K562 (cell line): ENCODE results near the gene NEDD4L. TPM values are rescaled to one million over a fixed set of nuclear protein-coding genes. Genes with fewer than 3 reads are reported as not detected.

Experiments used
- ATAC-seq: fragments of 200-7000 bp; cut with Tn5 transposase; 3 replicates; pipeline ENCODE4 v1.9.1; 2020; ENCODE audit warnings: moderate library complexity
- BruUV-seq: library from RNA; stranded (reverse); fragments of 400-500 nt; replicated peaks from 2 replicates; lab custom pipeline; 2021; lab: Mats Ljungman, UMichigan
- CTCF ChIA-PET: fragments of 300-600 bp; formaldehyde crosslinking; extraction: SDS; loops from one replicate; lab custom pipeline; 2021; ENCODE audit warnings: low intra/inter-chr PET ratio; lab: Yijun Ruan, JAX
- POLR2A ChIA-PET: fragments of 300-600, 350-650 bp; sonication (Branson Sonifier 250); formaldehyde crosslinking; extraction: SDS; loops from one replicate; lab custom pipeline; 2021; ENCODE audit warnings: antibody characterized with exemption, inconsistent platforms; lab: Yijun Ruan, JAX
- DNase-seq, 4 experiments: peaks; one replicate each; pipeline versions ENCODE4 v3.0.0 to v3.0.0-alpha.2; 2011 to 2018; ENCODE audit warnings: low spot score in 3 of 4, mixed read lengths in 3 of 4; ENCODE audit errors: extremely low read depth in 1 of 4
- FAIRE-seq: peaks from 2 replicates; lab custom pipeline; 2011; peaks lifted over from hg19 to GRCh38; lab: Jason Lieb, UNC
- H2AFZ ChIP-seq: 2 replicates; pipeline ENCODE4 v1.6.0; 2011; ENCODE audit warnings: low read depth, low read length, control low read depth, inconsistent platforms
- H3K27ac ChIP-seq: fragments of 200-600 bp; 3 replicates; pipeline ENCODE4 v1.8.0; 2011; ENCODE audit warnings: low read depth, mild to moderate bottlenecking, control low read depth, inconsistent platforms, low read length, moderate library complexity, mixed read lengths; ENCODE audit errors: extremely low read depth
- H3K27me3 ChIP-seq, 2 experiments: fragments of 300-600 bp in 1 of 2; 2 replicates in 1 of 2; 3 replicates in 1 of 2; pipeline versions ENCODE4 v1.6.0 to v1.8.0; 2011; ENCODE audit warnings: inconsistent platforms in 2 of 2, low read length in 2 of 2, mild to moderate bottlenecking in 1 of 2, mixed read lengths in 1 of 2, moderate library complexity in 1 of 2; ENCODE audit not compliant: control insufficient read depth in 2 of 2, insufficient read depth in 2 of 2
- H3K36me3 ChIP-seq: fragments of 300-600 bp; 3 replicates; pipeline ENCODE4 v1.8.0; 2011; ENCODE audit warnings: mild to moderate bottlenecking, low read length, inconsistent platforms; ENCODE audit not compliant: control insufficient read depth, insufficient read depth
- H3K4me1 ChIP-seq, 2 experiments: fragments of 200-600 bp in 1 of 2; replicated peaks in 1 of 2; 2 replicates in 1 of 2; 3 replicates in 1 of 2; pipeline versions ENCODE4 v1.5.1 to v1.8.0; 2011; ENCODE audit warnings: inconsistent platforms in 2 of 2, low read length in 2 of 2, mild to moderate bottlenecking in 1 of 2, mixed read lengths in 1 of 2, moderate library complexity in 1 of 2; ENCODE audit not compliant: control insufficient read depth in 2 of 2, insufficient read depth in 2 of 2
- H3K4me2 ChIP-seq: 2 replicates; pipeline ENCODE4 v1.6.1; 2011; ENCODE audit warnings: low read length, control low read depth, inconsistent platforms, mixed read lengths; ENCODE audit not compliant: insufficient read depth
- H3K4me3 ChIP-seq: fragments of 200-600 bp; sonication (generic), shearing (Covaris generic); 2 replicates; pipeline ENCODE4 v1.5.1; 2016; ENCODE audit warnings: control low read depth, inconsistent platforms
- H3K79me2 ChIP-seq: fragments of 200-600 bp; 3 replicates; pipeline ENCODE4 v1.8.0; 2011; ENCODE audit warnings: low read length, inconsistent platforms; ENCODE audit not compliant: control insufficient read depth, insufficient read depth
- H3K9ac ChIP-seq, 2 experiments: 2 replicates each; pipeline versions ENCODE4 v1.6.0 to v1.6.1; 2011; ENCODE audit warnings: low read depth in 2 of 2, low read length in 2 of 2, control low read depth in 1 of 2, inconsistent platforms in 1 of 2, mild to moderate bottlenecking in 1 of 2, mixed read lengths in 1 of 2; ENCODE audit not compliant: insufficient read depth in 1 of 2
- H3K9me1 ChIP-seq: one replicate; pipeline ENCODE4 v1.6.0; 2011; ENCODE audit warnings: inconsistent platforms, mild to moderate bottlenecking, low read length, moderate library complexity; ENCODE audit not compliant: control insufficient read depth, insufficient read depth
- H3K9me3 ChIP-seq: replicated peaks from 2 replicates; pipeline ENCODE4 v1.5.1; 2011; ENCODE audit warnings: low read depth, low read length, inconsistent platforms; ENCODE audit not compliant: control insufficient read depth, insufficient read depth
- H4K20me1 ChIP-seq: replicated peaks from 2 replicates; pipeline ENCODE4 v1.6.1; 2011; ENCODE audit warnings: low read length, inconsistent platforms, mixed read lengths; ENCODE audit not compliant: control insufficient read depth, insufficient read depth
- CREB1 ChIP-seq, 2 experiments: sonication (generic) in 1 of 2; formaldehyde crosslinking in 1 of 2; IDR thresholded peaks; 2 replicates each; pipeline versions ENCODE4 v1.6.1 to v1.8.0; 2012 to 2022; ENCODE audit warnings: inconsistent platforms in 1 of 2, mild to moderate bottlenecking in 1 of 2, missing genetic modification reagents in 1 of 2, moderate library complexity in 1 of 2
- TCF3 ChIP-seq: sonication (generic); formaldehyde crosslinking; IDR thresholded peaks from 2 replicates; pipeline ENCODE4 v1.4.0; 2020; ENCODE audit warnings: mild to moderate bottlenecking, missing genetic modification reagents
- ZNF444 ChIP-seq: fragments of 250-450 bp; sonication (Bioruptor Pico); IDR thresholded peaks from 2 replicates; pipeline ENCODE4 v1.4.0; 2020; ENCODE audit warnings: mild to moderate bottlenecking, moderate library complexity
- WGBS: fragments of 100-300 bp; shearing (Covaris generic); methylation state at CpG from one replicate; pipeline ENCODE4 v1.1.6; 2016; ENCODE audit warnings: low coverage, mixed read lengths; ENCODE audit not compliant: insufficient coverage; ENCODE audit errors: missing lambda C conversion rate; 5-methylcytosine and 5-hydroxymethylcytosine counted together
- in situ Hi-C: fragments of 300-500 bp; cut with MboI; formaldehyde crosslinking; loops from 4 replicates; pipeline ENCODE4 v1.15.0; 2018; ENCODE audit warnings: inconsistent platforms, mixed read lengths
- intact Hi-C: fragments of 100-400 bp; cut with micrococcal nuclease; formaldehyde crosslinking; loops from 2 replicates; pipeline ENCODE4 v1.14.2; 2022
- polyA plus RNA-seq, 8 experiments: library from polyadenylated mRNA; depleted of rRNA in 4 of 8; stranded (reverse) in 5 of 8; unstranded in 3 of 8; fragments of >200 nt; fragmentation: Nextera tagmentation in 2 of 8; fragmentation: Illumina TruSeq in 1 of 8; extraction: Ambion mirVana in 2 of 8; extraction: Trizol in 1 of 8; gene quantifications; 2 replicates each; pipeline versions ENCODE4 v1.2.1 to v1.2.3, GENCODE V29; 2011 to 2014; ENCODE audit warnings: inconsistent platforms in 1 of 8, missing spikeins in 1 of 8
- total RNA-seq, 7 experiments: library from RNA; depleted of rRNA in 6 of 7; stranded (reverse); fragments of >200 nt in 6 of 7; fragmentation: Illumina TruSeq in 2 of 7; extraction: Trizol in 2 of 7; gene quantifications; 2 replicates each; pipeline versions ENCODE4 v1.2.1 to v1.2.3, GENCODE V29; 2011 to 2021; ENCODE audit warnings: low replicate concordance in 1 of 7
- TF ChIP-seq, protein P1 (sequence below): fragments of 450-650 bp; IDR thresholded peaks from 2 replicates; pipeline ENCODE4 v1.6.1; 2016; ENCODE audit warnings: low read depth
- TF ChIP-seq, protein P2 (sequence below): fragments of 250-450 bp; sonication (Bioruptor Pico); IDR thresholded peaks from 2 replicates; pipeline ENCODE4 v1.4.0; 2020

NEDD4L gene
- total and polyA plus RNA-seq, 9 of the 15 experiments (the other 6 are each of a cell fraction or from before 2014, with no cell fraction given) = 8.1 to 33.4 (median 19.9) TPM

DNA sequence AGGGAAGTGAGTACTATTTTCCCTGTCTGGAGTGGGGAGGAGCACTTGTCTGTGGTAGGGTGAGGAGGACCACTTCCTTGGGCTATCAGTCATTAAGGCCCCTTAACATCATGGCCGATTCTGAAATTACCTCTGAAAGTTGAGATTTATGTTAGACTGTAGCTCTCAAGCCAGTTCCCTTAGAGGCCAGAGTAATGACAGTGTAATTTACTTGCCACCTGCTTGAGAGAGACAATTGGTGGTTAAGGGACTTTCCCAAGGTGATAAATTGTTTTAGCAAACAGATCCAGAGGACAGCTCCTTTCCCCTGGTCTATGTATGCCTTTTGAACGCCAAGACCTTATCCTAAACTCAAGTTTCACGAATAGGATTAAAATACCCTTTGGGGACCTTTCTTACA, 56.1 kb downstream of the NEDD4L start:
- Histone ChIP-seq H4K20me1 (no peaks in the 10 kb centered on the region), H3K9me1 (no peaks in the 10 kb centered on the region), H3K27ac (no peak overlapping the region), H3K9ac (no peak overlapping the region), H3K4me3 (no peak overlapping the region), H3K36me3 (no peaks in the 10 kb centered on the region), H3K4me1 (peaks cover 0 to 9% of the 10 kb centered on the region in 2 experiments; a peak in 2 of 5 replicates), H2AFZ (no peak overlapping the region), H3K27me3 (no peaks in the 10 kb centered on the region), H3K9me3 (no peaks in the 10 kb centered on the region), H3K4me2 (no peak overlapping the region), H3K79me2 (no peaks in the 10 kb centered on the region; the same call in 2 of the 3 replicates)
- in situ Hi-C loops = no loop called here
- WGBS = 59% methylated on average over 3 of the region's 3 CpGs
- TF ChIP-seq ZNF444 = no peak
- intact Hi-C loops = no loop called here
- POLR2A ChIA-PET = interaction anchor here (0.8 kb wide), 1 partner anchor 10 kb away, joined by 3 read pairs; no protein-coding TSS in a partner anchor
- FAIRE-seq (no peak), ATAC-seq (no peak), DNase-seq (no peak)
- CTCF ChIA-PET = no interaction called here
- BruUV-seq = no TSS peak

DNA sequence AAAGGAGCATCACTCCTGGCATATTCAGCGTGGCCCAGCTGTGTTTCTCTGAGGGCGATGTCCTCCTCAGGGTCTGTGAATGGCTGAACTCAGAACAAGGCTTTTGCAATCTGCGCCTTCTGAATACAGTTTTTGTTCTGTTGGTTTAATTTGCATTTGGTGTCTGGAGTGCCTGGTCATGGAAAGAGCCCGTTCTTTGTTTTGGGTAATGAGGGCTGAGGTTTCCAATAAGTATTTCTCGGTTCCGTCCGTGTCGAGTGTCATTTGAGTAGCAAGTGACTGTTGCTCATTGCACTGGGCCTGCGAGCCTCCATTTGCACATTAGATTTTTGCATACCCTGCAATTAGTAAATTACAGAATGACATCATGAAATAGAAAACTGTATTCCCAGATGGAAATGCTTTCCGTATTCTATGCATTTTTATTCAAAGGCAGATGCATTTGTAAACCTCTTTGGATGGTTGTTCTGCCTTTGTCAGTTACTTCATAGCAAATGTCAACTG, 57.3 kb downstream of the NEDD4L start:
- DNase-seq = no peak
- Histone ChIP-seq H3K9ac (no peak overlapping the region), H3K9me1 (no peaks in the 10 kb centered on the region), H3K36me3 (no peaks in the 10 kb centered on the region), H3K9me3 (no peaks in the 10 kb centered on the region), H3K4me2 (no peak overlapping the region), H3K79me2 (no peaks in the 10 kb centered on the region; the same call in 2 of the 3 replicates), H2AFZ (no peak overlapping the region), H4K20me1 (peaks cover 3% of the 10 kb centered on the region; the same call in 1 of the 2 replicates), H3K27ac (no peak overlapping the region), H3K27me3 (no peaks in the 10 kb centered on the region), H3K4me1 (peaks cover 0 to 9% of the 10 kb centered on the region in 2 experiments; a peak in 3 of 5 replicates), H3K4me3 (no peak overlapping the region)
- WGBS = 88% methylated on average over 10 of the region's 10 CpGs
- POLR2A ChIA-PET = no interaction called here
- intact Hi-C loops (no loop called here), in situ Hi-C loops (no loop called here)
- no TSS peak for BruUV-seq
- no peak for ATAC-seq
- CTCF ChIA-PET = no interaction called here
- FAIRE-seq = no peak
- TF ChIP-seq, protein P1, sequence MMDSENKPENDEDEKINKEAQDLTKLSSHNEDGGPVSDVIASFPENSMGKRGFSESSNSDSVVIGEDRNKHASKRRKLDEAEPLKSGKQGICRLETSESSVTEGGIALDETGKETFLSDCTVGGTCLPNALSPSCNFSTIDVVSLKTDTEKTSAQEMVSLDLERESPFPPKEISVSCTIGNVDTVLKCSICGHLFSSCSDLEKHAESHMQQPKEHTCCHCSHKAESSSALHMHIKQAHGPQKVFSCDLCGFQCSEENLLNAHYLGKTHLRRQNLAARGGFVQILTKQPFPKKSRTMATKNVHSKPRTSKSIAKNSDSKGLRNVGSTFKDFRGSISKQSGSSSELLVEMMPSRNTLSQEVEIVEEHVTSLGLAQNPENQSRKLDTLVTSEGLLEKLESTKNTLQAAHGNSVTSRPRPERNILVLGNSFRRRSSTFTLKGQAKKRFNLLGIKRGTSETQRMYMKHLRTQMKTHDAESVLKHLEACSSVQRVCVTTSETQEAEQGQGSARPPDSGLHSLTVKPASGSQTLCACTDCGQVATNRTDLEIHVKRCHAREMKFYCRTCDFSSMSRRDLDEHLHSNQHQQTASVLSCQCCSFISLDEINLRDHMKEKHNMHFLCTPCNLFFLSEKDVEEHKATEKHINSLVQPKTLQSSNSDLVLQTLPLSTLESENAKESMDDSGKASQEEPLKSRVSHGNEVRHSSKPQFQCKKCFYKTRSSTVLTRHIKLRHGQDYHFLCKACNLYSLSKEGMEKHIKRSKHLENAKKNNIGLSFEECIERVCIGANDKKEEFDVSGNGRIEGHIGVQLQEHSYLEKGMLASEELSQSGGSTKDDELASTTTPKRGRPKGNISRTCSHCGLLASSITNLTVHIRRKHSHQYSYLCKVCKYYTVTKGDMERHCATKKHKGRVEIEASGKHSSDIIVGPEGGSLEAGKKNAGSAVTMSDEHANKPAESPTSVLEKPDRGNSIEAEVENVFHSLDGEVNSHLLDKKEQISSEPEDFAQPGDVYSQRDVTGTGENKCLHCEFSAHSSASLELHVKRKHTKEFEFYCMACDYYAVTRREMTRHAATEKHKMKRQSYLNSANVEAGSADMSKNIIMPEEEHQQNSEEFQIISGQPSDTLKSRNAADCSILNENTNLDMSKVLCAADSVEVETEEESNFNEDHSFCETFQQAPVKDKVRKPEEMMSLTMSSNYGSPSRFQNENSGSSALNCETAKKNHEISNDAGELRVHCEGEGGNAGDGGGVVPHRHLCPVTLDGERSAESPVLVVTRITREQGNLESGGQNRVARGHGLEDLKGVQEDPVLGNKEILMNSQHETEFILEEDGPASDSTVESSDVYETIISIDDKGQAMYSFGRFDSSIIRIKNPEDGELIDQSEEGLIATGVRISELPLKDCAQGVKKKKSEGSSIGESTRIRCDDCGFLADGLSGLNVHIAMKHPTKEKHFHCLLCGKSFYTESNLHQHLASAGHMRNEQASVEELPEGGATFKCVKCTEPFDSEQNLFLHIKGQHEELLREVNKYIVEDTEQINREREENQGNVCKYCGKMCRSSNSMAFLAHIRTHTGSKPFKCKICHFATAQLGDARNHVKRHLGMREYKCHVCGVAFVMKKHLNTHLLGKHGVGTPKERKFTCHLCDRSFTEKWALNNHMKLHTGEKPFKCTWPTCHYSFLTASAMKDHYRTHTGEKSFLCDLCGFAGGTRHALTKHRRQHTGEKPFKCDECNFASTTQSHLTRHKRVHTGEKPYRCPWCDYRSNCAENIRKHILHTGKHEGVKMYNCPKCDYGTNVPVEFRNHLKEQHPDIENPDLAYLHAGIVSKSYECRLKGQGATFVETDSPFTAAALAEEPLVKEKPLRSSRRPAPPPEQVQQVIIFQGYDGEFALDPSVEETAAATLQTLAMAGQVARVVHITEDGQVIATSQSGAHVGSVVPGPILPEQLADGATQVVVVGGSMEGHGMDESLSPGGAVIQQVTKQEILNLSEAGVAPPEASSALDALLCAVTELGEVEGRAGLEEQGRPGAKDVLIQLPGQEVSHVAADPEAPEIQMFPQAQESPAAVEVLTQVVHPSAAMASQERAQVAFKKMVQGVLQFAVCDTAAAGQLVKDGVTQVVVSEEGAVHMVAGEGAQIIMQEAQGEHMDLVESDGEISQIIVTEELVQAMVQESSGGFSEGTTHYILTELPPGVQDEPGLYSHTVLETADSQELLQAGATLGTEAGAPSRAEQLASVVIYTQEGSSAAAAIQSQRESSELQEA = no peak
- no peak for TF ChIP-seq CREB1 (IDR thresholded peaks at IDR 0.05)
- no peak for TF ChIP-seq CREB1 (CRISPR knock-in tag; IDR thresholded peaks at IDR 0.05)
- no peak for TF ChIP-seq TCF3 (CRISPR knock-in tag)
- TF ChIP-seq, protein P2, sequence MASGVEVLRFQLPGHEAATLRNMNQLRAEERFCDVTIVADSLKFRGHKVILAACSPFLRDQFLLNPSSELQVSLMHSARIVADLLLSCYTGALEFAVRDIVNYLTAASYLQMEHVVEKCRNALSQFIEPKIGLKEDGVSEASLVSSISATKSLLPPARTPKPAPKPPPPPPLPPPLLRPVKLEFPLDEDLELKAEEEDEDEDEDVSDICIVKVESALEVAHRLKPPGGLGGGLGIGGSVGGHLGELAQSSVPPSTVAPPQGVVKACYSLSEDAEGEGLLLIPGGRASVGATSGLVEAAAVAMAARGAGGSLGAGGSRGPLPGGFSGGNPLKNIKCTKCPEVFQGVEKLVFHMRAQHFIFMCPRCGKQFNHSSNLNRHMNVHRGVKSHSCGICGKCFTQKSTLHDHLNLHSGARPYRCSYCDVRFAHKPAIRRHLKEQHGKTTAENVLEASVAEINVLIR (CRISPR knock-in tag) = no peak
